Measurements from ENCODE around the gene TAOK3.
"Not testable (repeated sequence)": the region's sequence is repeated elsewhere in the genome, so short reads cannot be mapped to it uniquely, and the experiment has no call there.

The TAOK3 gene

DNA sequence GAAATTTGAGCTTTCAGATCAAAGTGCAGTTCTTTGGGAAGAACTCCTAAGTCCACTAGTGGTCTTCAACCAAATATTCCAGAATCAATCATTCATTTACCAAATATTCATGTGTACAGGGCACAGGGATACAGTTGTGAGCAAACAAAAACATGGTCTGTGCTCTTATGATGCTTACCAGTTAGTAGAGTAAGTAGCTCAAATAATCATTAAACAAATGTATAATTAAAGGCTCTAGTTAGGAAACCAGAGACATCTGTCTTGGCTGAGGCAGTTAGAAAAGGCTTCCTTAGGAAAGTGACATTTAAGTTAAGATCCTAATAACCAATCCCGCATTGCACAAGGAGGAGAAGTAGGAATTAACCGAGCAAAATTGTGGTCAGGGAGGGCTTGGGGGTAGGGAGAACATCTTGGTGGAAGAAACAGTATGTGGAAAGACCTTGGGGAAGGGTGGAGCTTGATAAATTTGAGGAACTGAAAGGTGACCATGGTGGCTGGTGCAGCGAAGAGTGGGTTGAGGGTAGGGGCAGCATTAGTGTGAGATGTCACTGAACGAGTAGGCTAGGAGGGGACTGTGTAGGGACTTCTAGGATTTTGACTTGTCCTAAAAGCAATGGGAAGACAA is 196.8 kb downstream of the TAOK3 start:
- in situ Hi-C loops (cut with MboI; ENCODE audit: low pct_unique_long_range_greater_than_20kb, low sequenced_read_pairs), result no loop called here
- peak; percentile 65 for DNase-seq

DNA sequence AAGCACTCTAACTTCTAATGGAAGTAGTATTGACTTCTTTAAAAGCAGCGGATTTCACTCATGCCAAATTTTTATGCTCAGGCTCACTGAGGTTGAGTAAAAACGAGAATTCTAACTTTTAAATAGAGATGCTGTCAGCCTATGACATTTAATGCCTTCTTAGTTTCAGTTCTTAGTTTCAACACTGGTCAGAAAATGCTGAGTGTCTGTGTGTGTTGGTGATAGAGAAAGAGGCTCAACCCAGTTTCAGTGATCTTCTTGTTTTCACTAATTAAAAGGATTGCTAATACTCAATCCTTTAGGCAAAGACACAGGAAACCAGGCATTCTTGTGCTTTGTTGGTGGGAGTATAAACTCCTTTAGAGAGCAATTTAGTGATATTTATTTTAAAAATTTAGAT is 205.8 kb downstream of the TAOK3 start:
- DNase-seq, result no peak

DNA sequence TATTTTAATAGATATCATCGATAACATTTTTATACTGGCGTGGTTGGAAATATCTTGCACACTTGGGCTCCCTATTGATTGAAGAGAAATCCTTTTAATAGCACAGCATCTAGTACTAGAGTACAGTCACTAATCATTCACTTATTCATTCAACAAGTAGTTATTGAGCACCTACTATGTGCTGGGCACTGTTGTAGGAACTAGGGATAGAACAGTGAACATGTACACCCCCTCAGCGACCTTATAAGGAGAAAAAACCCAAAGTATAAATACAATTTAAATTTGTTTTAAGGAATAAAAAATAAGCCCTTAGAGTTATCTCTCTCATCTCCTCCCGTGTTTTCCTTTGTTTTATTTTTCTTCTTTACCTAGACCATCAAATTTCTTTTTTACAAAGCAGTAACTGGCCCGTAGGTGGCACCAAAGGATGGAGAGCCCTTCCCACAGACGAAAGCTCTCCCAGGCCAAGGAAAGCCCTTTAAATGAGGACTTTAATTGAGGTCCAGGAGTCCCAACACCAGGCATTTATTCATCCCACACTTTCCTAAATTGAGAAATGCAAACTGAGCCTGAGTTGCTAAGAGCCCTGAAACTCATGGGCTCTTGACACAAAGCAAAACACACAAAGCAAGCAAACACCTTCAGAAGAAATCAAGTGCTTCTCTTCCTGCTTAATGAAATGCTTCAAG is 207.8 kb downstream of the TAOK3 start:
- peak; percentile 45 for DNase-seq
- in situ Hi-C loops (cut with MboI; ENCODE audit: low pct_unique_long_range_greater_than_20kb, low sequenced_read_pairs), result no loop called here

More for the DNA sequence above, 205.8 kb downstream of the TAOK3 start:
- in situ Hi-C loops (cut with MboI; ENCODE audit: low pct_unique_long_range_greater_than_20kb, low sequenced_read_pairs), result no loop called here

DNA sequence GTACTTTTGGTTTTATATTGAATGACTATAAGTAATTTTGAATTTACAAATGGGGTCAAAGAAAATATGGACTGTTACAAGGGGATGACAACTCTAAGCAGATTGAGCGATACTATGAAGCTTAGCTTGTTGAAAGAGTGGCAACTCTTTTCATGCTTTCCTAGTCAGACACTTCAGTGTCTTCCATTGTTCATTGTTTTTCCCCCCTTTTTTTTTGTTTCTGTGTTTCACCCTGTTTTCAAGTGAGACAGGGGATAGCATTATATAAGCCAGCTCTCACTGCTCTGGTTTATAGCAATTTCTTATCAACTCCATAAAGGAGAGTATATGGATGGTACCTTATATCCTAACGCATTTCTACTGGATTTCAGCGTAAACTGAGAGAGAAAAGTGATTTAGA is 212.2 kb downstream of the TAOK3 start:
- in situ Hi-C loops (cut with MboI; ENCODE audit: low pct_unique_long_range_greater_than_20kb, low sequenced_read_pairs), result no loop called here

DNA sequence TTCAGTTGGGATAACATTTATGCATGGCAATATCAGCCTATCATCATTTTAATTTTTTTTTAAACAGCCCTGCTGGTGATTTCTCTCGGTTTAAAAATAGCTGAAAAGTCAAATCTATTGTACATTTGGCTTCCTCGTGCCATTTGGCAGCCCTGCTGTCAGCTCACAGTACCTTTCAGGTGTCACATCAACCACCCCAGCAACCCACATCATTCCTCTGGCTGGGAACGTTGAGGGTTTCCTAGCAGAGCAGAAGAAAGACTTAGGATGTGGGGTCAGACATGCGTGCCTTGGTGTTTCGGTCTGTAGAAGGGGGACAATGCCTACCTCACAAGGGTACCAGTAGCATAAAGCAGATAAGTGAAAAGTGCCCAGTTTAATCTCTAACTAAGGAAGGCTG is 221.0 kb downstream of the TAOK3 start:
- no peak for DNase-seq
- in situ Hi-C loops (cut with MboI; ENCODE audit: low pct_unique_long_range_greater_than_20kb, low sequenced_read_pairs), result no loop called here

More for the DNA sequence above, 212.2 kb downstream of the TAOK3 start:
- no peak for DNase-seq

DNA sequence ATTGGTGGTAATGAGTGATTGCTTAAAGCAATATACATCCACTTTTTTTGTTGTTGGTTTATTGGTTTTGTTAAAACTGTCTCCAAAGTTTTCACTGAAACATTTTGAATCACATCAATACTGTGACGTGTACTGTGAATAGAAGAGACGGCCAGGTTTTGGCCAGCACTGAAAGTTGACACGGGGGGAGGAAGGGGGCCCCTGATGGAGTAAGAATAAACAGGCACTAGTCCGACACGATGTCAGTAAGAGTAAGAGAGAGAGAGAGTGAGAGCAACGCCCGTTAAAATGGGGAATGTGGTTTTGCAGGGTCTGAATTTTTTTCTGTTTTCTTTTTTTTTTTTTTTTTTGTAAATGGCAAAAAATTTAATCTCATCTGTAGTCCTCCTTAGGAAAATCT is 222.1 kb downstream of the TAOK3 start:
- in situ Hi-C loops (cut with MboI; ENCODE audit: low pct_unique_long_range_greater_than_20kb, low sequenced_read_pairs), result no loop called here
- DNase-seq, result no peak

DNA sequence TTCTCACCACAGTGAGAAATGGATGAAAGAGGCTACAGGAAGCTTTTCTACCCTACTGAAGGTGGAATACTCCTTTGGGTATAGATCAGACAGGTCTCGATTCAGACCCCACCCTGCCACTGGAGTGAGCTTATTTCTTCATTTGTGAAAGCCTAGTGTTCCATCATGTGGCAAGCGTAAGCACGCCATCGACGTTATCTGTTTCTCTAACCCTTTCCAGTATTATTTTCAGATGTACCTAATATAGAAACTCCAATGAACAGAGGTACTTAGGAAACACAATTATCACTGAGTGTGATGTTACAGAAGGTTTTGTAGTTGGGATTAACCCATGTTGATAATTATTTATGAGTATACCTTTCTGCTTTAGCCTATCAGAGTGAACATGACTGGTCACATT is 224.4 kb downstream of the TAOK3 start:
- DNase-seq, result no peak
- in situ Hi-C loops (cut with MboI; ENCODE audit: low pct_unique_long_range_greater_than_20kb, low sequenced_read_pairs), result no loop called here

DNA sequence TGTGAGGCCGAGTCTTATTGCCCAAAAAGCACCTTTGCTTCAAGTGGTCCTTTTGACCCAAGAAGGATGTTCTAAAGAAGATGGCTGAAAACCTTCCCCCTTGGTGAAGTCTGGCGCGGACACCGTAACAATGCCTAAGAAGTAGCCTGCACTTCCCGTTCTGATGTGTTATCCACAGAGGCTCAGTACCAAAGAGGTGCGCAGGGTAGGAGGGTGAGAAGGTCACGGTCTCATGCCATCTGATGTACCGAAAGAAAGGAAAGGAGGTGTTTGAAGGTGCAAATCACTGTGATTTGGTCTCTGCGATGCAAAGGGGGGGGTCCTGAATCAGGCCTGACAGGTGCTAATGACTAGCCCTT is 226.9 kb downstream of the TAOK3 start:
- DNase-seq, result no peak
- in situ Hi-C loops (cut with MboI; ENCODE audit: low pct_unique_long_range_greater_than_20kb, low sequenced_read_pairs), result no loop called here

DNA sequence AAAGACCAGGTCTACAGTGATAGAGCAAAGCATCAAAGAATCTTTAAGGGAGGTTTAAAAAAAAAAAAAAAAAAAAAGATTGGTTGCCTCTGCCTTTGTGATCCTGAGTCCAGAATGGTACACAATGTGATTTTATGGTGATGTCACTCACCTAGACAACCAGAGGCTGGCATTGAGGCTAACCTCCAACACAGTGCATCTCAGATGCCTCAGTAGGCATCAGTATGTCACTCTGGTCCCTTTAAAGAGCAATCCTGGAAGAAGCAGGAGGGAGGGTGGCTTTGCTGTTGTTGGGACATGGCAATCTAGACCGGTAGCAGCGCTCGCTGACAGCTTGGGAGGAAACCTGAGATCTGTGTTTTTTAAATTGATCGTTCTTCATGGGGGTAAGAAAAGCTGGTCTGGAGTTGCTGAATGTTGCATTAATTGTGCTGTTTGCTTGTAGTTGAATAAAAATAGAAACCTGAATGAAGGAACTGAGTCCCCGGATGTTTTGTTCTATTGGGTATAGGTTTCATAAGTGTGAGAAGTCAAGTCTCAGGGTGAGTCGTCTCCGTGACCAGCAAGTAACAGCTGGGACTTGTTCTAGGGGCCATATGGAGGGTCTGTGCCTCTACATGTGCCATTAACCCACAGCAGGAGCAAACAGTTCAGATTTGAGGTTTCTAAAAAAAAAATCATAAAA is 227.5 kb downstream of the TAOK3 start:
- in situ Hi-C loops (cut with MboI; ENCODE audit: low pct_unique_long_range_greater_than_20kb, low sequenced_read_pairs), result no loop called here
- DNase-seq, result peak; percentile 19

DNA sequence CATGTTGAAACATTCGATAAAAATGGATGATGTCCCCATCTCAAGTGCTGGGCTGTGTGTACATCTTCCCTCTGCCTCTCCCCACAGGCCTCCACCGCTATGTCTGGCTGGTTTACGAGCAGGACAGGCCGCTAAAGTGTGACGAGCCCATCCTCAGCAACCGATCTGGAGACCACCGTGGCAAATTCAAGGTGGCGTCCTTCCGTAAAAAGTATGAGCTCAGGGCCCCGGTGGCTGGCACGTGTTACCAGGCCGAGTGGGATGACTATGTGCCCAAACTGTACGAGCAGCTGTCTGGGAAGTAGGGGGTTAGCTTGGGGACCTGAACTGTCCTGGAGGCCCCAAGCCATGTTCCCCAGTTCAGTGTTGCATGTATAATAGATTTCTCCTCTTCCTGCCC is 228.2 kb downstream of the TAOK3 start:
- in situ Hi-C loops (cut with MboI; ENCODE audit: low pct_unique_long_range_greater_than_20kb, low sequenced_read_pairs), result no loop called here
- DNase-seq, result no peak

DNA sequence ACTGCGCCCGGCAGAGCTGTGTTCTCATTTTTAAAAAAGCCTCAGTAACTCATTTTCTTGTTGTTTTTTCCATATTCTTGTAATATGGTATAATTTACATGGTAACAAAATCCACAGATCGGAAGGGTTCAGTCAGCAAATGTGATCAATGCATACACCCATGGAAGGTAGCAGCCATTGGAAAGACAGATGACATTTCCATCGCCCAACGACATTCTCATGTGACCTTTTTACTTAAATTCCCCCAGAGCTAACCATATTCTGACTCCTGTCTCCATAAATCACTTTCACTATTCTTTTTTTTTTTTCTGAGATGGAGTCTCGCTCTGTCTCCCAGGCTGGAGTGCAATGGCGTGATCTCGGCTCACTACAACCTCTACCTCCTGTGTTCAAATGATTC is 231.9 kb downstream of the TAOK3 start:
- no peak for DNase-seq
- in situ Hi-C loops (cut with MboI; ENCODE audit: low pct_unique_long_range_greater_than_20kb, low sequenced_read_pairs), result no loop called here

DNA sequence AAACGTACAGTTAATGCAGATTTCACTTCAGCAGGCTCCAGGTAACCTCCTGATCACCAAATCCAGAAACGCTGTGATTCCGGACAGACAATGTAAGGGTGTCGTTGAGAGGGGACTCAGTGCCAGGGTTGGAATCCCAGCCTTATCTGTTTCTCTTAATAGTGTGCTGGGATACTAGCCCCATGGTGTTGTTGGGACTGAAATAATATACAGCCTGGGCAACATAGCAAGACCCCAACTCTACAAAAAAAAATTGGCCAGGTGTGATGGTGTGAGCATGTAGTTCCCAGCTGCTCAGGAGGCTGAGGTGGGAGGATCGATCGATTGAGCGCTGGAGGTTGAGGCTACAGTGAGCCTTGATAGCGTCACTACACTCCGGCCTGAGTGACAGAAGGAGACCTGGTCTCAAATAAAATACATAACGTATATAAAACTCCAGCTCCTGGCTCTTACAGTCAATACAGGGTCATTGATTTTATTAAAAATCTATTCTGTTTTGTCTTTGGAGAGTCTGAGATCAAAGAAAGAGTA is 235.5 kb downstream of the TAOK3 start:
- in situ Hi-C loops (cut with MboI; ENCODE audit: low pct_unique_long_range_greater_than_20kb, low sequenced_read_pairs), result no loop called here
- no peak for DNase-seq

DNA sequence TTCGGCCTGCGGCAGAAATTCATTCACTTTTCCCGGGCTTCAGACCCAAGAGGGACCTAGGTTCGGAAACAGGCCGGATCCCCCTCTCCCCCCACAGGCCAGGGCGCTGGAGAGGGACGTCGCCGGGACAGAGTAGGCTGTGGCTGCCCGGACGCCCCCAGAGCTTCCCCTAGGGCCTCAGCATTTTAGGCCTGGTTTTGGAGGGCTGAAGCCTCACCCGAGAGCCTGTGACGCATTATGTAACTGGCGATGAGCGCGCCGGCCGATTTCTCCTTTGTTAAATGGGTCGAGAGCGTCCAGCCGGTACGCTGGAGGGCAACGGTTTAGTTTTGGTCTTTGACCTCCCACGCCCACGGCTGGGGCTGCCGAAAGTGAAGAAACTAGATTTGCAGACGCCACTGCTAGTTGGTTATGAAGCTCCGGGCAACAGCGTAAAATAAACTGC is 236.1 kb downstream of the TAOK3 start:
- DNase-seq, result peak; percentile 41
- in situ Hi-C loops (cut with MboI; ENCODE audit: low pct_unique_long_range_greater_than_20kb, low sequenced_read_pairs), result no loop called here

DNA sequence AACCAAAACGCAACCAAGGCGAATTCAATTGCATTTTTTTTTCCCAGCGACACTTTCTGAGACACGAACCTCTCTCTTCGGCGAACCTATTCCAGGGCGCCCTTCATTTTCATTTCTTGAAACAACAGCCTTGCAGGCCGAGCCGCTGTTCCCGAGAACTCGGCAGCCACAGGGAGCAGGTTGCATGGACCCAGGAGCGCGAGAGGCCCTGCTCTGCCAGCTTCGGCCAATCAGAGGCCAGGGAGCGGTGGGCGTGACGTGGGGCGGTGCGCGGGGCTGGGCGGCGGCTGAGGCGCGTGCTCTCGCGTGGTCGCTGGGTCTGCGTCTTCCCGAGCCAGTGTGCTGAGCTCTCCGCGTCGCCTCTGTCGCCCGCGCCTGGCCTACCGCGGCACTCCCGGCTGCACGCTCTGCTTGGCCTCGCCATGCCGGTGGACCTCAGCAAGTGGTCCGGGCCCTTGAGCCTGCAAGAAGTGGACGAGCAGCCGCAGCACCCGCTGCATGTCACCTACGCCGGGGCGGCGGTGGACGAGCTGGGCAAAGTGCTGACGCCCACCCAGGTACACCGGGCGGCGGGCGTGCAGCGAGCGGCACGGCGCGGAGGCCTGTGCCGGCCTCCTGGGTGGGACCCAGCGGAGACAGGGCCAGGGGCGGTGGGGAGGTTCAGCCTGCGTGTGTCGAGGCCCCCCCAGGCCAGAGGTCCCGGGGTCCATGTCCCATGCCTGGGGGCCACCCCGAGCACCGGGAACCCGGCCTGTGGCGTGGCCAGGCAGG is 236.7 kb downstream of the TAOK3 start, which contains the start of gene PEBP1:
PEBP1 (plus strand) TSS at position 337 of the 771 bp plus-strand sequence; CDS start at position 423, 86 bp downstream.
- DNase-seq, result peak; percentile 95
- in situ Hi-C loops (cut with MboI; ENCODE audit: low pct_unique_long_range_greater_than_20kb, low sequenced_read_pairs), result no loop called here

DNA sequence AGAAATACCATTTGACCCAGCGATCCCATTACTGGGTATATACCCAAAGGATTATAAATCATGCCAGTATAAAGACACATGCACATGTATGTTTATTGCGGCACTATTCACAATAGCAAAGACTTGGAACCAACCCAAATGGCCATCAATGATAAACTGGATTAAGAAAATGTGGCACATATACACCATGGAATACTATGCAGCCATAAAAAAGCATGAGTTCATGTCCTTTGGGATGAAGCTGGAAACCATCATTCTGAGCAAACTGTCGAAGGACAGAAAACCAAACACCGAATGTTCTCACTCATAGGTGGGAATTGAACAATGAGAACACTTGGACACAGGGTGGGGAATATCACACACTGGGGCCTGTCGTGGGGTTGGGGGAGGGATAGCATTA is 243.3 kb downstream of the TAOK3 start:
- DNase-seq; in situ Hi-C loops (cut with MboI; ENCODE audit: low pct_unique_long_range_greater_than_20kb, low sequenced_read_pairs): not testable (repeated sequence)

DNA sequence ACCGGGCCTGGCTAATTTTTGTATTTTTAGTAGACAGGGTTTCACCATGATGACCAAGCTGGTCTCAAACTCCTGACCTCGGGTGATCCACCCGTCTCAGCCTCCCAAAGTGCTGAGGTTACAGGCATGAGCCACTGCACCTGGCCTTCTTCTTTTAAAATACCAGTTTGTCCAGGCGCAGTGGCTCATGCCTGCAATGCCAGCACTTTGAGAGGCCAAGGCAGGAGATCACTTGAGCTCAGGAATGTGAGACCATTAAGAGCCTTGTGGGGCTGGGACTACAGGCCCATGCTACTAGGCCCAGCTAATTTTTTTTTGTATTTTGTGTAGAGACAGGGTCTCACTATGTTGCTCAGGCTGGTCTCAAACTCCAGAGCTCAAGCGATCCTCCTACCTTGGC is 244.8 kb downstream of the TAOK3 start:
- no peak for DNase-seq
- in situ Hi-C loops (cut with MboI; ENCODE audit: low pct_unique_long_range_greater_than_20kb, low sequenced_read_pairs), result no loop called here

DNA sequence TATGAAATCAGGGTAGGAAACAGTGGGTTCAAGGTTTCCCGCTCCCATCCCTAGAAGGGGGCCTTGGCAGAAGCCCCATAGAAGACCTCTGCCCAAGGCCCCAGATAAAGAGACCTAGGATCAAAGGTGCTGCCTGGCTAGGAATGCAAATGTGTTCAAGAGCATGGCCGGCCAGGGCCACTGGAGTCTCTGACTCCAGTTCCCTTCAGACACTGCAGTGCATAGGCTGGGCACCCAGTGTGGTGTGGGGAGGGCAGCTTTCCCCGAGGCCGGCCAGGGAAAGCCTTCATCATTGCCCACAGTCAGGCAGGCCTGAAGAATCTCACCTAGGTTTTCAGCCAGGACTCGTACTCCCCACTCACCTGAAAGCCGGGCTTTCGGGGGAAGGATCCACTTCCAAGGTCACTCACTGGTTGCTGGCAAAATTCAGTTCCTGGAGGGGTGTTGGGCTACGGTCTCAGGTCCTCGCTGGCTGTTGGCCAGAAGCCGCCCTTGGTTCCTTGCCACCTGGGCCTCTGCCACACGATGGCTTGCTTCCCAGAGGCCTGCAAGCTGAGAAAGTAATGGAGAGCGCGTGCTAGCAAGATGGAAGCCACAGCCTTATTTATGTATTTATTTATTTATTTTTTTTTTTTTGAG is 246.5 kb downstream of the TAOK3 start:
- DNase-seq, result no peak
- in situ Hi-C loops (cut with MboI; ENCODE audit: low pct_unique_long_range_greater_than_20kb, low sequenced_read_pairs), result no loop called here

DNA sequence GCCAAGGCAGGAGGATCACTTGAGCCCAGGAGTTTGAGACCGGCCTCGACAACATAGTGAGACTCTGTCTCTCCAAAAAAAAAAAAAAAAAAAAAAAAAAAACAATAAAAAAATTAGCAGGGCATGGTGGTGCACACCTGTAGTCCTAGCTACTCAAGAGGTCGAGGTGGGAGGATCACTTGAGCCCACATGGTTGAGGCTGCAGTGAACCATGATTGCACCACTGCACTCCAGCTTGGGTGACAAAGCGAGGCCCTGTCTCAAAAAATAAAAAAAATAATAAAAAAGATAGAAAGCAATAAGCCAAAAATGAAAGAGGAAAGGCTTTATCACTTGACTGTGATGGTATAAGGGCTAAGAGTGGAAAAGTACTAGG is 247.0 kb downstream of the TAOK3 start:
- DNase-seq, result no peak
- in situ Hi-C loops (cut with MboI; ENCODE audit: low pct_unique_long_range_greater_than_20kb, low sequenced_read_pairs), result no loop called here

DNA sequence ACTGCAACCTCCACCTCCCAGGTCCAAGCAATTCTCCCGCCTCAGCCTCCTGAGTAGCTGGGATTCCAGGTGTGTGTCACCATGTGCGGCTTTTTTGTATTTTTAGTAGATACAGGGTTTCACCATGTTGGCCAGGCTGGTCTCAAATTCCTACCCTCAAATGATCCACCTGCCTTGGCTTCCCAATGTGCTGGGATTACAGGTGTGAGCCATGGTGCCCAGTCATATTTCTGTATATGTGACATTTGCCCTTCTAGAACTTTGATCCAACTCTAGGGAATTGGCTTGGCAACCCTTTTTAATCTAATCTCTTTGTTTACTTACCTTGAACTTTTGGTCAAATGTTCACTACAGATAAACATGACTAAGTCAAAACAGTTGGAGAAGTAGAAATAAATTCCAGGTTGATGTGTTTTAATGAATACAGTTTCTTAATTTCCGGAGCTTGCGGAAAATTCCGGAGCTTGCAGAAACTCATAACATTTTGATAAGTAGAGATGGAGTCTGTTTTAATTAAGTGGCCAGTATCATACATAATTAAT is 248.3 kb downstream of the TAOK3 start:
- in situ Hi-C loops (cut with MboI; ENCODE audit: low pct_unique_long_range_greater_than_20kb, low sequenced_read_pairs), result no loop called here
- no peak for DNase-seq

Measured in KBM-7 (cell line).